Hepatocyte (in vitro differentiated cells): ENCODE data around the gene PRTFDC1.

ENCODE experiments used
- EZH2 ChIP-seq: fragments of 200-600 bp; sonication (generic); IDR thresholded peaks from 2 replicates; pipeline ENCODE4 v1.6.1; 2016; ENCODE audit warnings: antibody characterized with exemption, mild to moderate bottlenecking, borderline replicate concordance
- EZH2phosphoT487 ChIP-seq: fragments of 200-600 bp; sonication (generic); IDR thresholded peaks from one replicate; pipeline ENCODE4 v1.6.1; 2018; ENCODE audit warnings: antibody characterized with exemption, mild to moderate bottlenecking, low read depth, moderate library complexity; ENCODE audit not compliant: unreplicated experiment, severe bottlenecking
- TF ChIP-seq, protein P1 (sequence below): fragments of 200-600 bp; sonication (generic); IDR thresholded peaks from 2 replicates; pipeline ENCODE4 v1.5.1; 2016; ENCODE audit warnings: antibody characterized with exemption, mild to moderate bottlenecking; ENCODE audit not compliant: poor library complexity

DNA sequence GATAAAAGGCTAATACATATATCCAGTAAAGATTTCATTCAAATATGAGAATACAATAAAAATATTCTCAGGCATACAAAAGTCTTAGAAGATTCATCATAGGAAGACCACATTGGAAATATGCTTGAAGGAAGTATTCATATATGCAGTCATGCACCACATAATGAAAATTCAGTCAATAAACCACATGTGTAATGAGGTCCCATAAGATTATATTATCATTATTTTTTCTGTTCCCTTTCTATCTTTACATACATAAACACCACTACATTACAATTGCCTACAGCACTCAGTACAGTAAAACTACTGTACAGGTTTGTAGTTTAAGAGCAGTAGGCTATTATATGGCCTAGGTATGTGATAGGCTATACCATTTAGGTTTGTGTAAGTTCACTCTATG, 111.6 kb downstream of the PRTFDC1 start:
- TF ChIP-seq, protein P1, sequence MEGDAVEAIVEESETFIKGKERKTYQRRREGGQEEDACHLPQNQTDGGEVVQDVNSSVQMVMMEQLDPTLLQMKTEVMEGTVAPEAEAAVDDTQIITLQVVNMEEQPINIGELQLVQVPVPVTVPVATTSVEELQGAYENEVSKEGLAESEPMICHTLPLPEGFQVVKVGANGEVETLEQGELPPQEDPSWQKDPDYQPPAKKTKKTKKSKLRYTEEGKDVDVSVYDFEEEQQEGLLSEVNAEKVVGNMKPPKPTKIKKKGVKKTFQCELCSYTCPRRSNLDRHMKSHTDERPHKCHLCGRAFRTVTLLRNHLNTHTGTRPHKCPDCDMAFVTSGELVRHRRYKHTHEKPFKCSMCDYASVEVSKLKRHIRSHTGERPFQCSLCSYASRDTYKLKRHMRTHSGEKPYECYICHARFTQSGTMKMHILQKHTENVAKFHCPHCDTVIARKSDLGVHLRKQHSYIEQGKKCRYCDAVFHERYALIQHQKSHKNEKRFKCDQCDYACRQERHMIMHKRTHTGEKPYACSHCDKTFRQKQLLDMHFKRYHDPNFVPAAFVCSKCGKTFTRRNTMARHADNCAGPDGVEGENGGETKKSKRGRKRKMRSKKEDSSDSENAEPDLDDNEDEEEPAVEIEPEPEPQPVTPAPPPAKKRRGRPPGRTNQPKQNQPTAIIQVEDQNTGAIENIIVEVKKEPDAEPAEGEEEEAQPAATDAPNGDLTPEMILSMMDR = no peak
- no peak for TF ChIP-seq EZH2
- no peak for TF ChIP-seq EZH2phosphoT487
